C4-2B (cell line): Measurements from ENCODE around the gene PLXNA1.

Experiments used
- CTCF ChIP-seq: fragments of 450-650 bp; conservative IDR thresholded peaks from 2 replicates; pipeline ENCODE4 v1.5.1; 2017; ENCODE audit warnings: mild to moderate bottlenecking
- ZFX ChIP-seq: fragments of 450-650 bp; IDR thresholded peaks from 2 replicates; pipeline ENCODE4 v1.6.1; 2017

DNA sequence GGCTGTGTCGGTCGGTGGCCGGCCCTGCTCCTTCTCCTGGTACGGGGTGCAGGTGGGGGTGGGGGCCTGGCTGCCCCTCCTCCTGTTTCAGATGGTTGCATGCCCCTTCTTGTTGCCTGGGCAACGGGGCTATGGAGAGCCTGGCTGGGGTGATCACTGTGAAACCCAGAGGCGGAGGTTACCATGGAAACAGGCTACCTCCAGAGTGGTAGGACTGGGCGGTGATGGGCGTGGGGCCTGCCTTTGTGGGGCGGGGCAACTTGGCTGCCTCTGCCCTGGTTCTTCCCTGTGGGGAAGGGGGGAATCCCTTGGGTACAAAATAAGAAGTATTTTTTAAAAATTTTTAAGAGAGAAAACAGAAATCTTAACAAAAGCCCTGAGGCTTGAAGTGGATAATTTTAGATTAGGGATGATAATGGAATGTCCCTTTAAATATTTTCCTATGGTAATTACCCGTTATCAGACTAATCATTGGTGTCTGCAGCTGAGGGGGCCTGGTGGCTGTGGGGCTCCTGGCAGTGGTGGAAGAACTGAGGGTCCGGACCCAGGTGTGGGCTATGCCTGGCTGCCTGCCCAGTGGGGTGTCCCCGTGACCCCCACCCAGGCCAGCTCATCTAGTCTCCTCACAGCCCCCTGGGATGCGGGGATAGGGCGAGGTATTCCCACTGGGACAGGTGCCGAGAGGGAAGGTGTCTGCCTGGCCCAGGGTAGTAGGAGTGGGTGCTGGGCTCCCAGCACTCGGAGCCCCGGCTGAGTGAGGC is 32.5 kb downstream of the PLXNA1 start:
- no peak for TF ChIP-seq CTCF
- TF ChIP-seq ZFX, result no peak
